ENCODE measurements around the gene ROPN1B.
"Not testable (repeated sequence)": the region's sequence is repeated elsewhere in the genome, so short reads cannot be mapped to it uniquely, and the experiment has no call there.

Gene ROPN1B

GRCh38 chr3:125957674-125958510 lies 11.1 kb upstream of the ROPN1B start:
- DNase-seq (ENCODE audit: low read depth, low spot score) = peak; percentile 12

GRCh38 chr3:125958511-125959316 lies 10.3 kb upstream of the ROPN1B start:
- DNase-seq (ENCODE audit: low read depth, low spot score) = no peak

- no peak for DNase-seq (ENCODE audit: low read depth, low spot score)
Measured at GRCh38 chr3:125959317-125960065, 9.5 kb upstream of the ROPN1B start.

- no peak for DNase-seq (ENCODE audit: low read depth, low spot score)
Measured at GRCh38 chr3:125960066-125960424, 8.9 kb upstream of the ROPN1B start.

- no peak for DNase-seq (ENCODE audit: low read depth, low spot score)
Measured at GRCh38 chr3:125960456-125961288, 8.3 kb upstream of the ROPN1B start.

- DNase-seq (ENCODE audit: low read depth, low spot score) = no peak
Measured at GRCh38 chr3:125961289-125961589, 7.7 kb upstream of the ROPN1B start.

GRCh38 chr3:125963834-125964233 lies 5.1 kb upstream of the ROPN1B start:
- DNase-seq (ENCODE audit: low read depth, low spot score) = not testable (repeated sequence)

- DNase-seq (ENCODE audit: low read depth, low spot score) = no peak
Measured at GRCh38 chr3:125965505-125965904, 3.5 kb upstream of the ROPN1B start.

- DNase-seq (ENCODE audit: low read depth, low spot score) = no peak
Measured at GRCh38 chr3:125967156-125967555, 1.8 kb upstream of the ROPN1B start.

GRCh38 chr3:125968121-125968520 lies 857 bp upstream of the ROPN1B start:
- not testable (repeated sequence) for DNase-seq (ENCODE audit: low read depth, low spot score)

- DNase-seq (ENCODE audit: low read depth, low spot score) = peak; percentile 58
Measured at GRCh38 chr3:125971997-125972944, 3.3 kb downstream of the ROPN1B start.

GRCh38 chr3:125975245-125976002 lies 6.4 kb downstream of the ROPN1B start:
- DNase-seq (ENCODE audit: low read depth, low spot score) = not testable (repeated sequence)

GRCh38 chr3:125976003-125976390 lies 7.0 kb downstream of the ROPN1B start:
- DNase-seq (ENCODE audit: low read depth, low spot score) = not testable (repeated sequence)

GRCh38 chr3:125977104-125977503 lies 8.1 kb downstream of the ROPN1B start:
- not testable (repeated sequence) for DNase-seq (ENCODE audit: low read depth, low spot score)

GRCh38 chr3:125984951-125985350 lies 16.0 kb downstream of the ROPN1B start:
- DNase-seq (ENCODE audit: low read depth, low spot score) = not testable (repeated sequence)

GRCh38 chr3:125990253-125990970 lies 21.4 kb downstream of the ROPN1B start:
- DNase-seq (ENCODE audit: low read depth, low spot score) = peak; percentile 90

GRCh38 chr3:125996751-125997150 lies 27.8 kb downstream of the ROPN1B start:
- DNase-seq (ENCODE audit: low read depth, low spot score) = not testable (repeated sequence)

GRCh38 chr3:126002189-126002588 lies 33.2 kb downstream of the ROPN1B start:
- no peak for DNase-seq (ENCODE audit: low read depth, low spot score)
